Effector CD4-positive, alpha-beta T cell (primary cell): ENCODE measurements around the gene KCNJ1.

Source experiments
- DNase-seq: peaks from one replicate; pipeline ENCODE4 v3.0.0-alpha.2; 2020

KCNJ1 gene

GRCh38 chr11:128901653-128902514 lies 34.8 kb upstream of the KCNJ1 start:
- no peak for DNase-seq

- DNase-seq, result no peak
Observed at GRCh38 chr11:128900468-128900867, 33.4 kb upstream of the KCNJ1 start.

- no peak for DNase-seq
Observed at GRCh38 chr11:128898580-128899344, 31.7 kb upstream of the KCNJ1 start.

GRCh38 chr11:128897826-128898225 lies 30.7 kb upstream of the KCNJ1 start:
- DNase-seq, result no peak

GRCh38 chr11:128896356-128896755 lies 29.3 kb upstream of the KCNJ1 start:
- no peak for DNase-seq

- DNase-seq, result no peak
Observed at GRCh38 chr11:128895526-128895925, 28.4 kb upstream of the KCNJ1 start.

GRCh38 chr11:128894685-128895084 lies 27.6 kb upstream of the KCNJ1 start:
- DNase-seq, result no peak

GRCh38 chr11:128894286-128894681 lies 27.2 kb upstream of the KCNJ1 start:
- DNase-seq, result no peak

- DNase-seq, result no peak
Observed at GRCh38 chr11:128893578-128894285, 26.6 kb upstream of the KCNJ1 start.

GRCh38 chr11:128892866-128893565 lies 25.9 kb upstream of the KCNJ1 start:
- DNase-seq, result no peak

GRCh38 chr11:128891913-128892398 lies 24.9 kb upstream of the KCNJ1 start:
- DNase-seq, result no peak

- DNase-seq, result no peak
Observed at GRCh38 chr11:128890543-128891368, 23.7 kb upstream of the KCNJ1 start, which contains the start of gene KCNJ5. Gene KCNJ5 (plus strand): TSS chr11:128891356. CDS start chr11:128911274, 19,918 bp downstream.

GRCh38 chr11:128890216-128890542 lies 23.1 kb upstream of the KCNJ1 start:
- DNase-seq, result no peak

GRCh38 chr11:128889657-128890213 lies 22.6 kb upstream of the KCNJ1 start:
- no peak for DNase-seq

GRCh38 chr11:128888034-128888985 lies 21.2 kb upstream of the KCNJ1 start:
- no peak for DNase-seq

GRCh38 chr11:128886406-128887124 lies 19.5 kb upstream of the KCNJ1 start:
- no peak for DNase-seq

GRCh38 chr11:128884703-128885338 lies 17.7 kb upstream of the KCNJ1 start:
- peak; percentile 37 for DNase-seq

GRCh38 chr11:128884054-128884453 lies 17.0 kb upstream of the KCNJ1 start:
- no peak for DNase-seq

- no peak for DNase-seq
Observed at GRCh38 chr11:128882451-128882850, 15.4 kb upstream of the KCNJ1 start.
